Measurements from ENCODE around the gene C2CD4D.
A peak's percentile ranks its signal among the peaks of the same experiment; 100 is the strongest.

Gene C2CD4D

DNA sequence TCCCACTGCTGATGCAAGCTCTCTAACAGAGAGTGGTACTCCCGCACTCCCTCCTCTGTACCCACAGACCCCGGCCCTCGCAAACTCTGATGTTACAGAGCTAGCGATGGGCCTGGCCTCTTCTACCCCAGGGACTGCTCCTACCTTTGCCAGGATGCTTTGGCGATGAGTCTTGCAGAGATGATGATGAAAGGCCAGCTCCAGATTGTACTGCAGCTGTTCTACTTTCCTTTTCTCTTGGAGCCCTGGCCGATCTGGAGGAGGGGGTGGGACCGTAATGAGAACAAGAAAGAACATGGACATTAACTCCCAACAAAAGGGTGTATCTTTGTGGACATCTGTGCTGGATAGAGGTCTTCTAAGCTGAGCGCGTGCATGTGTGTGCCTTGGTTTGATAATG lies 28.4 kb downstream of the C2CD4D start:
- no peak for DNase-seq

DNA sequence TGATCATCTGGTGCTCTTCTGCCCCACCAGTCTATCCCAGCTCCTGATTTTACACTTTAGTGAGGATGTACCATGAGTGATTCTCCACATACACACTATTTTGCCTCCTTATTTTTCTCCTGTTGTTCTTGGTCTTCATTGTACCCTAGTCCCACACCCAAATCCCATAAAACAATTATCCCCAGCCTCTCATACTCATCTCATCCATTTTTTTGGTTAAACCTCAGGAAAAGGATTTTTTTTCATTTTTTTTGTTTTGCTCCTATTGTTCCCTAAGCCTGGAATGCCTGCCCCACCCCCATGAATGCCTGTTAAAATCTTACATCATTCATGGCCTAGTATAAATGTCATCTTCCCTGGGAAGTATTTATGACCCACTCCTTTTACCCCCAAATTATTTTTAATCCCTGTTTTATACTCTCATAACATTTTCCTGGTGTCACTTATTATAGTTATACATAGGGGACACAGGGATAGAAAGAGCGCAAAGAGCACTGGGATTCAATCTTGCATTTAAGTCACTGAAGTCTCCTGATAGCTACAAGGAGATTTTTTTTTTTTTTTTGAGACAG lies 29.5 kb downstream of the C2CD4D start:
- DNase-seq = no peak

DNA sequence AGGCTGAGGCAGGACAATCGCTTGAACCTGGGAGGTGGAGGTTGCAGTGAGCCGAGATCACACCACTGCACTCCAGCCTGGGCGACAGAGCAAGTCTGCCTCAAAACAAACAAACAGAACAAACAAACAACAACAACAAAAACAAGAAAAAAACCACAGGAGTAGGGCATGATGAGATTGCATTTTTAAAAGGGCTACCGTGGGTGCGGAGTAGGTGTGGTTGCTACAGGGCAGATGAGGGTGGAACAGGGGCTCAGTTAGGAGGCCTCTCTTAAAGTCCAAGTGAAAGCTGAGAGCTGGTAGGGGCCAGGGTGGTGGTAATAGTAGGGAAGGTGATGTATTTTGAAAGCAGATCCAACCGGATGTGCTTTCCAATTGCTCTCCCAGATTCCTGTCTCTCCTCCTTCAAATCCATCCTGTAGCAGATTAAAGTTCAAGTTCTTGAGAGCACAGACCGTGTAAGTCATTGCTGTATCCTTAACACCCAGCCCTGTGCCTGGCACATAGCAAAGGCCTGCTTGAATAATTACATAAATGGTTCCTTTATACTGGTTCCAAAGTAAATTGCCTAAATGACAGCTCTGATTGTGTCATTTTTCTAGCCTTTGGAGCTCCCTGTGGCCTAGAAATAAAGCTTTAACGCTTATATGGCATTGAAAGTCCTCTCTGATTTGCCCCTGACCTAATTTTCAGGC lies 30.2 kb downstream of the C2CD4D start:
- DNase-seq = no peak

DNA sequence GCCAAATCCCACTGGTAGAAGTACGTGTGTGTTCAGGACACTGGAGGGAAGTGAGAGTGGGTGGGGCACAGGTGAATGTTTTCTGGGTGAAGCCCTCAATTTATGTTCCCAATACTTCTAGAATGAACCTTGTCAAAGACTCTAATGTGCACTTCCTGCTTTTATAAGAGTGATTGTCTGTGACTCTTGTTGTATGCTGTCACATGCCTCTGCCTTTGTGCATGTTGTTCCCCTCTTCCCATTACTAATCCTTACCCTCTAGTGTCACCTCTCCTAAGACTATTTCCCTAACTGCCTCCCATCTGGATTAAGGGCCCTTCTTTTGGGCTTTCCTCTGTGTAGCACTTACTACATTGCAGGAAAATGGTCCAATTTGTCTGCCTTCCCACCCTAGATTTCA lies 31.9 kb downstream of the C2CD4D start:
- DNase-seq = no peak

DNA sequence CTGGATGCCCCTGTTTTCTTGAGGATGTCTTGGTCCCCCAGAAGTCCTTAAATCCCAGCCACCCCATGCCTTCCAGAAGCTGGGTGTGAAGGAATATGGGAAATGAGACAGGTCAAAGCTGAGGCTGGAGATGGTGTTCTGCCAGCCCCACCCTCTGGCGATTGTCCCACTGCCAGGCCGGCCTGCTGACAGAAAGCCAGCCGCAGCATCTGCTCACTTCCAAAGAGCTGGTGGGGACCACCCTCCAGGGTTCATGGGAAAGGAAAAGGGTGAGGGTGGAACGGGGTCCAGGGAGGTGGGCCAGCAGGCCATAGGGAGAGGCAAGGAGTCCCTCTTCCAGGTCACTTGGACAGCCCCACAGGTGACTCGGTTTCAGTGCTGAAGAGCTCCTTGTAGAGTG lies 32.5 kb downstream of the C2CD4D start:
- DNase-seq = no peak

DNA sequence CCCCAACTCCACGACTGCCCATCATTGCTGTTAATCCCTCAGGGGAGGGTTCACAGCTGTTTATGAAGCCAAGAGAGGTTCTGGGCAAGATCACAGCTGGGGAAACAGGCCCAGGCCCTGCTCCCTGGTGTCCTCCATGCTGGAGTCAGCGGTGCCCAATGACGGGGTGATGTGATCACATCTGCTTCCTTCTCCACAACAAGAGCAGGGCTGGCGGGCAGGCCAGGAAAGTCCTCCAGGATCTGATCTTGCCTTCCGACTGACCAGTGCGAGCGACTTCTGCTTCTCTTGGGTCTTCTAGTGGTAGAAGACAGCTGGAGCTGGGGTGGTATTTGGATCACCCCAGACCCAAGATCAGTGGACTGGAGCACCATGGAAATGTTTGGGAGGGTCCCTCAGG lies 33.5 kb downstream of the C2CD4D start:
- no peak for DNase-seq

DNA sequence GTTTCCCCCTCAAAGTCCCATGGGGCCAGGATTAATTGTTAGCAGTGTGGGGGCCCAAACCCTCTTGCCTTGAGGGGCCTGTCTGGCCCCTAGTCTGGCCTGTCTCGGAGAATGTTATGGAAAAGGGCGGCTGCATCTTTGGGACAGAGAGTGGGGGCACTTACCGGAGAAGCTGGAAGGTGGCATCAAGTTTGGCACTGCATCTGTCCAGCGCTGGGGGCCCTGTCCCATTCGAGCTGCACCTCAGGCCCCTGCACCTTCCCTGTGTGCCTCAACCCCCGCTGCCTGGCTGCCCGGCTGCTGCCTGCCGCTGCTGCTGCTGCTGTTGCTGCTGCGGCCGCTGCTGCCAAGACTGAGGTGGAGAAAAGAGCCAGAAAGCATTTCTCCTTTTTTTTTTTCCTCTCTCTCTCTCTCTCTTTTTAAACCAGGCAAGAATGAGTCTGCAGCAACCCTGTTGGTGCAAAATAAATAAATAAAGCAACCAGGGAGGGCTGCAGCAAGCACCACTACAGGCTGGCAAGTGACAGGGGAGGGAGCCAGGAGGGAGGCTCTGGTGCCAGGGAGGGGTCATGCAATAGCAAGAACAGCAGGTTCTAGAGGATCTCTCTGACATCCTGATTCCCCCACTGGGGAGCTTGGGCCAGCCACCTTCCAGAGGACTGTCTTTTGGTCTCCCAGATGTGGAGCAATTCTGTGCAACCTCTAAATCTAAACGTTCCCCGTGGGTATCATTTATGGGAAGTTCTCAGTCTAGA lies 34.4 kb downstream of the C2CD4D start, which contains the start of gene LINGO4:
LINGO4 (minus strand) TSS at position 354 of the 755 bp plus-strand sequence. CDS start 2,715 bp downstream, outside the sequence.
- no peak for DNase-seq

DNA sequence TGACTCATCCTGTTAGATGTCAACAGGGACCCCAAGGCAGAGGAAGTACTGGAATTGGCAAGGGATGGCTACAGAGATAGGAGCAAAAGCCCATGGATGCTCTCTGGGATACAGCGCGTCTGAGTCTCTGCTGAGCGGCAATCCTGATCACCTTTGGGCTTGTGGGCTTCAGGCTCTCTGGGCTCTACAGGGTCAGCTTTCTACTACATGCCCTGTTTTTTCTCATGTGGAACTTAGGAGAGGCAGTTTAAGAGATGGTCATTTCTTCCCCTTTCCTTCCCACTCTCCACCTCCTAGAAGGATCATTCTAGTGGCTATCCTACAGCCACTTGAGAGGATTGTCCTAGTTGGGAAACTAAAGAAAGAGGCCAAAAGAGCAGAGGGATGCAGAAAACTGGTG lies 35.7 kb downstream of the C2CD4D start:
- no peak for DNase-seq

DNA sequence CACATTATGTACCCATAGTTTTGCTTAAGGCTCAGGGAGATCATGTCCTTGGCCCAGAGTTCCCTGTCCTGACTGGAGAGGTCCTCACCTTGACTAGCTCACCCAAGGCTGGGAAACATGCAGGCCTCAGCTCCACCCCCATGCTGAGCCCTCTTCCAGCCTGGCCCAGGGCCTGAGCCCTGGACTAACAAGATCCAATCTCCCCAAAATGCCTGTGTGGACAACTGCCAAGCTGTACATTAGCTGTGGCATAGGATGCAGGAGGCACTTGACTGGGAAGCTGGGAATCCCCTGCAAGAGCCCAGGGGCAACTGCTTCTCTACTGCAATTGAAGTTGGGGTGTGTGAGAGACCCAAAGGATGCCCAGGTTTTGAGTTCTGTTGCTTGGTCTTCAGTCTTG lies 36.5 kb downstream of the C2CD4D start:
- DNase-seq = no peak

DNA sequence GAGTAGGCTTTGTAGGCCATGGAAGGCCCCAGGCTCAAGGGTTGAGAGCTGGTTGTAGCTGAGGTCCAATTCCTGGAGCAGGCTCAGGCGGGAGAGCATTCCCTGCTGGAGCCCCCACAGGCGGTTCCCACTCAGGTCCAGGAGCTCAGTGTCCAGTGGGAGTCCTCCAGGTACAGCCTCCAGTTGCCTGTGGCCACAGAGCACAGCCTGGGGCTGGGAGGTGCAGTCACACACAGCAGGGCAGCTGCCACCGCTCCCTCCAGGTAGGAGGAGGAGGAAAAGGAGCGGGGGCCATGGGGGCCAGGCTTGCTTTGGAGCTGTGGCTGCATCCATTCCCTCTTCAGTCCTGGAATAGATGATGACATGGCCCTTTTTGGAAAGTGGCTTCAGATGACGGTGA lies 37.2 kb downstream of the C2CD4D start:
- DNase-seq = no peak

DNA sequence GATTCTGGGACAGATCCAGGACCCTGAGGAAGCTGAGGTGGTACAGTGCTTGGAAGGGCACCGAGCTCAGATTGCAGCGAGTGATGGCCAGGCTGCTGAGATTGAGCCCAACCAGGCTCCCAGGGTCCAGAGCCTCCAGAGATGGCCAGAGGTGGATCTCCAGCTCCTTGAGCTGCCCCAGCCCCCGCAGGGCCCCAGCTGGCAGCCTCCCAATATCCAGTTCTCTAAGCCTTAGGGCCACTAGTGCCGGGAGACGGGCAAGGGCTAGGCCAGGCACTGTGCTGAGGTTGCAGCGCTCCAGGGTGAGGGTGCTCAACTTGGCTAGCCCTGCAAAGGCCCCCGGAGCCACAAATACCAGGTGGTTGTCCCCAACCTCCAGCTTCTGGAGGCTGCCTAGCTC lies 37.8 kb downstream of the C2CD4D start:
- no peak for DNase-seq

DNA sequence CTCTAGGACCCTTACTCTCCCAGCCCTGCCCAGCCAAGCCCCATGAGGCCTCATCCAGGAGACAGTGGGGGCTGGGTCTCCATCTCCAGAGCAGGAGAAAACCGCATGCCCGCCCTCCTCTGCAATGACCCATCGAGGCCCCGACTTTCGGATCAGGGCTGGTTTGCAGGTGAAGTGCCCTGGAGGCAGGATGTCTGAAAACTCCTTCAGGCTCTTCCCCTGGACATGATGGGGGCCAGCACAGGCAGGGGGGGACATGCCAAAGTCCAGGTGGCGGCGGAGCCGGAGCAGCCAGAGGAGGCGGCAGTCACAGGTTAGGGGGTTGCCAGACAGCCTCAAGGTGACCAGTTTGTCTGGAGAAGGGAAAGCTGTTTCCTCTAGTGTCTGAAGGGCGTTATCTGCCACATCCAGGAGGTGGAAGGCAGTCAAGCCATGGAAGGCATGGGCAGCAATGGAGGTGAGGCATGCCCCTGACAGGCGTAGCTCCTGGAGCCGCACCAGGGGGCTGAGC lies 38.3 kb downstream of the C2CD4D start:
- DNase-seq = no peak

DNA sequence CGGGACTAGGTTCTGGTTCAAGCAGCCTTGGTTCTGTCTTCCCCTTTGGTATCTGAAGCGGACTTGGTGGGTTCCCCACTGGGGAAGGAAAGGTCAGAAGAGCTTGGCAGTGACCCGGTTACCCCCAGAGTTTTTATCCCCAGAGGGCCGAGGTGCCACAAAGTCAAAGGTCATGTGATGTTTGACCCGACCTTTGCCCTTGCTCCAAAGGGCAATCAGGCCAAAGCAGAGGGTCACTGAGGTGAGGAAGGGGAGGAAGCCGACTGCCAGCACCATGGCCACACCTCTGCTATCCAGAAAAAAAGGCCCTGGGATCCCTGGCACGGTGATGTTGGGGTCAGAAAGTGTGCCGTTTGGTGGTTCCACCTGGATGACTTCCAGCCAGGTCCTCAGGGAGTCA lies 38.8 kb downstream of the C2CD4D start:
- DNase-seq = no peak

DNA sequence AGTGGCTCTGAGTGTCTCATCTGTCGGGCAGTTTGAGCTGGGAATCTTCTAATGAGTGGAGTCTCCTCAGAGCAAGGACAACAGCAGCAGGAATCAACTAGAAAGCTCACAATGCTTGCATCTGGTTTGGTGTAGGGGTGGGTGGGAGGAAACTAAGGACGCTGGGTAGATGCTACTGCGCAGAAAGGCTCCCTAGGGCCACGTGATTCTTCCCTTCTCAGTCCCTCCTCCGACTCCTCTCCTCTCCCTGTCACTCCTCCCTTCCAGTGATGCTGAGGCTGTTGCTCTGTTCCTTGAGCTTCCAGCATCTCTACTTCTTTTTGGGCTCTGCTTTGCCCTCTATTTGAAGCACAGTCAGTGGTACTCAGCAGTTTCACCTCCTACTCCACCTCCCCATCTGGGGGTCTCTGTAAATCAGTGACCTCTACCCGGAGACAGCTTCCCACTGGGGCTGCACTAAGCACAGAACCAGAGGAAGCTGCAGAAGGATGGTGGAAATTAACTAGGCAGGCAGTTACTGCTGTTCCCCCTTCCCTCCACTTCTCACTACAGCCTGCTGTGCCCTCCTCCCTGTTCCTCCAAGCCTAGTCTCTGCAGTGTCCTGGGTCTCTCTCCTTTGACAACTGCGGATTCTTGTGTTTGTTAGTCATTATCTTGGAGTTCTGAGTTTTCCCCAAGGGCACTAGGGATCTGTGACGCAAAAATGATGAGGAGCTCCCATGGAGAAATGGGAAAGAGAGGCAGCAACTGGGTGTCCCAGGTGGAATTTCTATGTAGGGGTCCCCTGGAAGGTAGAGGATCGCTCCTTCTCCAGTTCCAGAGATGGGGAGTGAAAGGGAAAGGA lies 40.2 kb downstream of the C2CD4D start:
- DNase-seq = no peak

DNA sequence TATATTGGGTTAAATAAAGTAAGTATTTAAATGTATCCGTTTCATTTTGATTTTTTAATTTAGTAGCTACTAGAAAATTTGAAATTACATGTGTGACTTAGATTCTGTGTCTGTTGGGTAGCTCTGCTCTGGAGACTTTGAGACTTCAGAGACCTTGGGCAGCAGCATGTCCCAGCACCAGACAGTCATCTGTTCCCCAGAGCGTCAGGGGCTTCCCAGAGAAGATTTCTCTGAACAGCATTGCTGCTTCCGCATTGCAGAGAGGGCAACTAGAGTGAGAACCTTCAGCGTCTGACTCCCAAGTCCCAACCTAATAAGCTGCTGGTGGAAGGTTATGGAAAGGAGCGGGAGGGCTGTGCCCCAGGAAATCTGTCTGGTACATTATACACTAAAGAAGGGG lies 41.0 kb downstream of the C2CD4D start:
- DNase-seq = no peak

DNA sequence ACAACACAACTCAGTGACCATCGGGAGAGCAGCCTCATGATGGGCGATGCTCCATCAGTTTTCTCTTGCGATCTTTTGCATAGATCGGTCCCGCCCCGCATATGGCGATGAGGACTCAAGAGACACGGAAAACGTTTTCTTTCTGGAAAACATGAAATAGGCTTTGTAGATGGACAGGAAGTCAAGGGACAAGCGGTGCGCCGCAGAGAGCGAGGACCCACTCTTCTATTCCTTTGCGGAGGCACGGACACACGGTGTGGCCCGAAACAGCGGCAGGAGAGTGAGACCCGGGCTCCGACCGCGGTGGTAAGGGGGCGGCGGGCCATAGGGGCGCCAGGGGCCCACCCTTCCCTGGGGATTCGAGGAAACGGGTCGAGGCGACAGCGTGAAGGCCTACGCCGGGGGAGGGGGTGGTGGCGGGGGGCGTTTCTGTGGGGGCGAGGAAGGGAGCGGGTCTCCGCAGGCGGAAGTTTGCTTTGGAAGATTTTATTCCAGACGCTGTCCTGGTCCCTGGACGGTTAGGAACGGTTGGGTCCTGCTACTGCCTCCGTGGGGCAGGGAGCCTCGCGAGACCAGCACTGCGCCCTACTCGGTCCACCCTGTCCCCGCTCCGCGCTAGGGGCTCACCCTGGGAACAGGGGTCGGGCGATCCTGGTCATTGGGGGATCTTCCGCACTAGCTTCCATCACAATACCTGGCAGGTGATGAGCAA lies 48.5 kb downstream of the C2CD4D start:
- peak; percentile 32 for DNase-seq

DNA sequence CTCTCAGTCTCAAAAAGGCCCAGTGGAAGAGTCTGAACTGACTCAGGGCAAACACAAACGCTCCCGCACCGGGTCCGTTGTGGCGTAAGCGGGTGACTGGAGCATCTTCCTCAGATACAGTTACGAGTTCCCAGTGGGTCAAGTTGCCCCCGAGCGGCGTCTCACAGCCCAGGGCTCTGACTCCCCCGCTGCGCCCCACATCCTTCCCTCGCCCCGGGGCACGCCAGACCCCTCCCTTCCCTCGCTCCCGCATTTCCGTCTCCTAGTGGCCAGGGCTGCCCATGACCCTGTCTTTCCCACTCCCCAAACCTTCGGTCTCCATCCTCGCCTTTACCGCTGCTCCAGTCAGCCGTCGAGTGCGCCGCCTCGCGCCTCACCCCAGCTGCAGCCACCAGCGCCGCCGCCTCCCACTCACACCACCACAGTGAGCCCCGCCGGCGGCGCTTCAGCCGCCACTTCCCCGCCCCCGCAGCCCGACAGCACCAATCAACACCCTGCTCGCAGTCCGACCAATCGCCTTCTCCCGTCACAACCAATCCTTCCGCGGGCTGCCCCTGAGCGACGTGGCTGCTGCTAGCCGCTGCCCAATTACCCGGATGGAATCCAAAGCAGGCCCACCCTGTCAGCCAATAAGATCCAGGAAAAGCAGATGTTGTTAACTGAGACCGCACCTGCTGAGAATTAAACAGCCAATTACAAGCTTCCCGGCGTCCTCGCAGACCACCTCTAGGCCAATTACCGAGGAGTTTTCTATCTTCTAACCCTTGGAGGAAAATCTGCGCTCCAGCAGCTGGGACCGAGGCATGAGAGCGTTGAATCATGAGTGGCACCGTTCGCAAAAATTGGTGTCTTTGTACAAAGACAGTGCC lies 49.3 kb downstream of the C2CD4D start, which contains the start of gene TDRKH:
TDRKH (minus strand) TSS at position 430 of the 869 bp plus-strand sequence. CDS start 7,478 bp downstream, outside the sequence.
- peak; percentile 98 for DNase-seq
